ENCODE results near the gene RBM38.

Gene RBM38

GRCh38 chr20:57420571-57421252 lies 29.5 kb downstream of the RBM38 start:
- H2AFZ ChIP-seq (ENCODE audit: low read length): no peak overlapping the region
- H3K9me3 ChIP-seq (replicated peaks; ENCODE audit: insufficient read depth, low read length): no peaks in the 10 kb centered on the region
- DNase-seq: no peak
- no peak overlapping the region for H3K4me3 ChIP-seq (ENCODE audit: low read length)
- no peak overlapping the region for H3K4me2 ChIP-seq (ENCODE audit: low read depth, low read length)
- H3K4me1 ChIP-seq (ENCODE audit: low read length): peaks cover 14% of the 10 kb centered on the region
- peaks cover 8% of the 10 kb centered on the region for H3F3A ChIP-seq (ENCODE audit: insufficient read depth, low read length)
- H3K36me3 ChIP-seq (replicated peaks; ENCODE audit: insufficient read depth, low read length): no peaks in the 10 kb centered on the region
- H3K79me2 ChIP-seq (ENCODE audit: low read length): no peaks in the 10 kb centered on the region
- no peak overlapping the region for H3K9ac ChIP-seq (ENCODE audit: low read length)
- H3K9me2 ChIP-seq (replicated peaks; ENCODE audit: insufficient read depth, low read length): no peaks in the 10 kb centered on the region
- H3K27me3 ChIP-seq (replicated peaks; ENCODE audit: insufficient read depth, low read length): no peaks in the 10 kb centered on the region
- no peak for TF ChIP-seq EZH2 (optimal IDR thresholded peaks at IDR 0.05; ENCODE audit: low read depth, low read length)
- TF ChIP-seq, protein P1, sequence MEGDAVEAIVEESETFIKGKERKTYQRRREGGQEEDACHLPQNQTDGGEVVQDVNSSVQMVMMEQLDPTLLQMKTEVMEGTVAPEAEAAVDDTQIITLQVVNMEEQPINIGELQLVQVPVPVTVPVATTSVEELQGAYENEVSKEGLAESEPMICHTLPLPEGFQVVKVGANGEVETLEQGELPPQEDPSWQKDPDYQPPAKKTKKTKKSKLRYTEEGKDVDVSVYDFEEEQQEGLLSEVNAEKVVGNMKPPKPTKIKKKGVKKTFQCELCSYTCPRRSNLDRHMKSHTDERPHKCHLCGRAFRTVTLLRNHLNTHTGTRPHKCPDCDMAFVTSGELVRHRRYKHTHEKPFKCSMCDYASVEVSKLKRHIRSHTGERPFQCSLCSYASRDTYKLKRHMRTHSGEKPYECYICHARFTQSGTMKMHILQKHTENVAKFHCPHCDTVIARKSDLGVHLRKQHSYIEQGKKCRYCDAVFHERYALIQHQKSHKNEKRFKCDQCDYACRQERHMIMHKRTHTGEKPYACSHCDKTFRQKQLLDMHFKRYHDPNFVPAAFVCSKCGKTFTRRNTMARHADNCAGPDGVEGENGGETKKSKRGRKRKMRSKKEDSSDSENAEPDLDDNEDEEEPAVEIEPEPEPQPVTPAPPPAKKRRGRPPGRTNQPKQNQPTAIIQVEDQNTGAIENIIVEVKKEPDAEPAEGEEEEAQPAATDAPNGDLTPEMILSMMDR (IDR thresholded peaks at IDR 0.05; ENCODE audit: low read length): no peak
- no peak for TF ChIP-seq EZH2phosphoT487 (IDR thresholded peaks at IDR 0.05; ENCODE audit: low read length)
- H4K20me1 ChIP-seq (ENCODE audit: insufficient read depth, low read length): no peaks in the 10 kb centered on the region
- no peak overlapping the region for H3K27ac ChIP-seq (ENCODE audit: low read length)

DNA sequence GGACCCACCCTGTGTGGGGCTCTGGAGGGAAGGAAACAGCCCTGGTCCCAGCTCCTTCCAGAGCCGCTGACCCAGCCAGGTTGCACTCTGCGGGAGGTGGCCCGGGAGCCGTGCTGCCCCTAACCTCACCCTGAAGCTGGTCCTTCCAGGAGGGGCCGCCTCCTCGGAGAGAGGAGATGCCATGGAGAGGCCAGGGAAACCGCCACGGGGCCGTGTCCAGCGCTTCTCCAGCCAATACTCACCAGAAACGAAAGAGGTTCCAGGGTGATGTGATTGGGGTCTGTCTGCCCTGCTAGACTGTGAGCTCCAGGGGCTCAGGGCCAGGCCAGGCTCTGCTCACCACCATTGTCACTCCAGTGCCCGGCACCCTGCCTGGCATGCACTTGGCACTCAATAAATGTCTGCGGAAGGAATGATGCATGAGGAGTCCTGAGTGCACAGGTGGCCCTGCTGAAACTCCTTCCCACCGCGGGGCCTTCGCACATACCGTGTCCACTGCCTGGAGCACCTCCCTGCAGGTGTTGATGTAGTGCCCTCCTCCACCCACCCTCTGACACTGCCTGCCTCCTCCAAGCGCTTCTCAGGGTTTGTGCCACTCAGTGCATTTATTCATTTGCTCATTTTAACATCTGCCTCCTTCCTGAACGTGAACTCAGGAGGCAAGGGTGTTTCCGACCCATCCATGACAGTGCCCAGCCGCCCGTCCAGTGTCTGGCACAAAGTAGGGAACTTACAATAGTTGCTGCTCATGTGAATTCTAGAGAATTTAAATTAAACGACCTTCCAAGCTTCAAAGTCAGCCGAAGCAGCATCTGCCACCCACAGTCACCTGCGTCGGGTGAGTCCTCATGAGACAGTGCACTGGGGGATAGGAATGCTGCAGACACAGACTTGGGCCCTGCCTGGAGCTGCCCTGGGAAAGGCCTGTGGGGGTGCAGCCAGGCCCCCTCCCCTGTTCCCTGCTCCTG lies 30.3 kb downstream of the RBM38 start:
- H3K4me2 ChIP-seq (ENCODE audit: low read depth, low read length): no peak overlapping the region
- H3K9ac ChIP-seq (ENCODE audit: low read length): no peak overlapping the region
- H2AFZ ChIP-seq (ENCODE audit: low read length): no peak overlapping the region
- H3F3A ChIP-seq (ENCODE audit: insufficient read depth, low read length): peaks cover 8% of the 10 kb centered on the region
- no peak for DNase-seq
- no peaks in the 10 kb centered on the region for H3K9me3 ChIP-seq (replicated peaks; ENCODE audit: insufficient read depth, low read length)
- H3K27ac ChIP-seq (ENCODE audit: low read length): no peak overlapping the region
- no peaks in the 10 kb centered on the region for H3K36me3 ChIP-seq (replicated peaks; ENCODE audit: insufficient read depth, low read length)
- no peak overlapping the region for H3K4me3 ChIP-seq (ENCODE audit: low read length)
- no peaks in the 10 kb centered on the region for H3K79me2 ChIP-seq (ENCODE audit: low read length)
- no peaks in the 10 kb centered on the region for H3K9me2 ChIP-seq (replicated peaks; ENCODE audit: insufficient read depth, low read length)
- peaks cover 14% of the 10 kb centered on the region for H3K4me1 ChIP-seq (ENCODE audit: low read length)
- no peaks in the 10 kb centered on the region for H4K20me1 ChIP-seq (ENCODE audit: insufficient read depth, low read length)
- TF ChIP-seq EZH2phosphoT487 (IDR thresholded peaks at IDR 0.05; ENCODE audit: low read length) (no peak), EZH2 (optimal IDR thresholded peaks at IDR 0.05; ENCODE audit: low read depth, low read length) (no peak)
- TF ChIP-seq, protein P1 (IDR thresholded peaks at IDR 0.05; ENCODE audit: low read length): no peak
- H3K27me3 ChIP-seq (replicated peaks; ENCODE audit: insufficient read depth, low read length): no peaks in the 10 kb centered on the region

GRCh38 chr20:57422254-57422653 lies 31.1 kb downstream of the RBM38 start:
- Histone ChIP-seq H3K27me3 (replicated peaks; ENCODE audit: insufficient read depth, low read length) (no peaks in the 10 kb centered on the region), H3K4me2 (ENCODE audit: low read depth, low read length) (no peak overlapping the region), H4K20me1 (ENCODE audit: insufficient read depth, low read length) (no peaks in the 10 kb centered on the region), H3K9me3 (replicated peaks; ENCODE audit: insufficient read depth, low read length) (no peaks in the 10 kb centered on the region), H3K9me2 (replicated peaks; ENCODE audit: insufficient read depth, low read length) (no peaks in the 10 kb centered on the region), H3K79me2 (ENCODE audit: low read length) (no peaks in the 10 kb centered on the region), H3K27ac (ENCODE audit: low read length) (no peak overlapping the region), H3K9ac (ENCODE audit: low read length) (no peak overlapping the region), H3K4me3 (ENCODE audit: low read length) (no peak overlapping the region), H3K4me1 (ENCODE audit: low read length) (peaks cover 14% of the 10 kb centered on the region), H2AFZ (ENCODE audit: low read length) (no peak overlapping the region), H3K36me3 (replicated peaks; ENCODE audit: insufficient read depth, low read length) (no peaks in the 10 kb centered on the region), H3F3A (ENCODE audit: insufficient read depth, low read length) (peaks cover 8% of the 10 kb centered on the region)
- TF ChIP-seq EZH2 (optimal IDR thresholded peaks at IDR 0.05; ENCODE audit: low read depth, low read length) (no peak), EZH2phosphoT487 (IDR thresholded peaks at IDR 0.05; ENCODE audit: low read length) (no peak)
- TF ChIP-seq, protein P1 (IDR thresholded peaks at IDR 0.05; ENCODE audit: low read length): no peak
- no peak for DNase-seq
